Glutamatergic neuron (in vitro differentiated cells): ENCODE measurements around the gene DUSP6. TPM values are rescaled to one million over a fixed set of nuclear protein-coding genes. Genes with fewer than 3 reads are reported as not detected.

ENCODE experiments used
- DNase-seq: peaks from one replicate; pipeline ENCODE4 v3.0.0; 2022
- H3K27ac Mint-ChIP-seq: one replicate; pipeline ENCODE4 v1.8.0; 2020; ENCODE audit warnings: mild to moderate bottlenecking, mixed read lengths, inconsistent platforms; ENCODE audit not compliant: unreplicated experiment
- H3K27me3 Mint-ChIP-seq: one replicate; pipeline ENCODE4 v1.8.0; 2020; ENCODE audit warnings: mild to moderate bottlenecking, moderate library complexity, mixed read lengths, inconsistent platforms; ENCODE audit not compliant: unreplicated experiment
- H3K36me3 Mint-ChIP-seq: one replicate; pipeline ENCODE4 v1.8.0; 2020; ENCODE audit warnings: mild to moderate bottlenecking, mixed read lengths, inconsistent platforms; ENCODE audit not compliant: unreplicated experiment
- H3K4me1 Mint-ChIP-seq: one replicate; pipeline ENCODE4 v1.8.0; 2020; ENCODE audit warnings: mild to moderate bottlenecking, low read depth, mixed read lengths, inconsistent platforms; ENCODE audit not compliant: unreplicated experiment
- H3K4me3 Mint-ChIP-seq: one replicate; pipeline ENCODE4 v1.8.0; 2020; ENCODE audit warnings: mild to moderate bottlenecking, mixed read lengths, inconsistent platforms; ENCODE audit not compliant: unreplicated experiment
- H3K9me3 Mint-ChIP-seq: one replicate; pipeline ENCODE4 v1.8.0; 2020; ENCODE audit warnings: mild to moderate bottlenecking, moderate library complexity, mixed read lengths, inconsistent platforms; ENCODE audit not compliant: unreplicated experiment
- total RNA-seq: library from RNA; stranded (reverse); fragmentation: NEBNext Ultra II Directional; extraction: Animal tissue kit (Norgen Biotek cat#: 25700); gene quantifications from one replicate; pipeline ENCODE4 v1.2.1, GENCODE V29; 2021; ENCODE audit not compliant: unreplicated experiment
- TF ChIP-seq, protein P1 (sequence below): fragments of 200-600 bp; sonication (generic); IDR thresholded peaks from one replicate; pipeline ENCODE4 v1.5.0; 2021; ENCODE audit not compliant: partially characterized antibody, unreplicated experiment

DUSP6 gene
- total RNA-seq, 1 donor from 2014 or later, result 4.2 TPM

DNA sequence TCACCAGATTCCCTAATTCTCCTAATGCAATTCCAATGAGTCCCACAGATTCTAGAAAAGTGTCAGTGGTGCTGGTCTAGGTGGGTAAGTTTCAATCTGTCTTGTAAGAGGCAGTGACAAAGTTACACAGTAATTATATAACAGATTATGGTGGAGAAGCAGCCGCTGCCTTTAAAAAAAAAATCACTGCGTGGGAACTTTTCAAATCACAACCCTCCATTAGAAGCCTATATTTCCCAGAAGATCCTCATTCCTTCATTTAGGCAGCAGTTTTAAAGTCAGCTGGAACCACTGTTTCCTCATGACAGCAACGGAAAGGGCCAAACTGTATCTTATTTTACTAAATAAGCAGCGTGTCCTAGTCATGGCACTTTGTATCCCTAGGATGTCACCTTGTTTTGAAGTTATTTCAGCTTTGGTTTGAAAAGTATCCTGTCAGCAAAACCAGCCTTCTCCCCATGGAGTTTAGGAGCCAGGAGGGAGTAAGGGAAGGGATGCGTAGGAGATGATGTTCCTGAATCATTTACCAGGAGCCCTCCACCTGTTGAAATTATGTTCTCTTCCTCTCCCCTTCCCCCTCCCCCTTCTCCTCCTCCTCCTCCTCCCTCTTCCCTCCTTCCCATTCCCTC, 27.7 kb upstream of the DUSP6 start:
- TF ChIP-seq, protein P1, sequence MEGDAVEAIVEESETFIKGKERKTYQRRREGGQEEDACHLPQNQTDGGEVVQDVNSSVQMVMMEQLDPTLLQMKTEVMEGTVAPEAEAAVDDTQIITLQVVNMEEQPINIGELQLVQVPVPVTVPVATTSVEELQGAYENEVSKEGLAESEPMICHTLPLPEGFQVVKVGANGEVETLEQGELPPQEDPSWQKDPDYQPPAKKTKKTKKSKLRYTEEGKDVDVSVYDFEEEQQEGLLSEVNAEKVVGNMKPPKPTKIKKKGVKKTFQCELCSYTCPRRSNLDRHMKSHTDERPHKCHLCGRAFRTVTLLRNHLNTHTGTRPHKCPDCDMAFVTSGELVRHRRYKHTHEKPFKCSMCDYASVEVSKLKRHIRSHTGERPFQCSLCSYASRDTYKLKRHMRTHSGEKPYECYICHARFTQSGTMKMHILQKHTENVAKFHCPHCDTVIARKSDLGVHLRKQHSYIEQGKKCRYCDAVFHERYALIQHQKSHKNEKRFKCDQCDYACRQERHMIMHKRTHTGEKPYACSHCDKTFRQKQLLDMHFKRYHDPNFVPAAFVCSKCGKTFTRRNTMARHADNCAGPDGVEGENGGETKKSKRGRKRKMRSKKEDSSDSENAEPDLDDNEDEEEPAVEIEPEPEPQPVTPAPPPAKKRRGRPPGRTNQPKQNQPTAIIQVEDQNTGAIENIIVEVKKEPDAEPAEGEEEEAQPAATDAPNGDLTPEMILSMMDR, result no peak
- no peaks in the 10 kb centered on the region for H3K36me3 Mint-ChIP-seq
- peaks cover 1% of the 10 kb centered on the region for H3K9me3 Mint-ChIP-seq
- DNase-seq, result no peak
- H3K4me1 Mint-ChIP-seq, result peaks cover 11% of the 10 kb centered on the region
- H3K4me3 Mint-ChIP-seq, result no peak overlapping the region
- no peak overlapping the region for H3K27ac Mint-ChIP-seq
- H3K27me3 Mint-ChIP-seq, result peaks cover 5% of the 10 kb centered on the region

DNA sequence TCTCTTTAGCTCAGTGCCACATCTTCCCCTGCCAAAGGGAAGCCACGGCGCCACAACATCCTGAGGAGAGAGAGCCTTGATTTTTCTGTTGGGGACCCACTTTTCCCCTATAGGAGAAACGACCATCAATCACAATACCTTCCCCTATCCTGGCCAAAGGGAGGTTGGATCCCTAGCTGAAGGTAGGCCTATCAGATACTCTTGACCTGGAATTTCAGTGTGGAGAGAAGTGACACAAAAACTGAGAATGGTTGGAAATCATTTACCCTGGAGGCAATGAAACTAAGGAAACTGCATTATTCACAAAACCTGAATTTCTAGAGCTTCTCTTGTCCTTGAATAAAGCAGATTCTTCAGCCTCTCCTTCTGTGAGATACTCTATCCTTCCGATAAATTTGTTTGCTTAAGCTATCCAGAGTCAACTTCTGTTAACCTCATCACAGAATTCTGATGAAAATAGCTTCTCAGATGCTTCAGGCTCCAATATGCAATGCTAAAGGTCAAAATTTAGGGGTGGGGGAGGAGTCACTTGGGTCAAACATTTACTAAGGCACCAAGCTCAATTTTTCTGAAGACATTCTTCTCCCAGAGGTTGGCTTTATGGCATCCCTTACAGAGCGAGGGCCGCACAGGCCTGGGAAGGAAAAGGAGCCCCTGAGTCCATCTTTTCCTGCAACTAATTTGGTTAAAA, 27.0 kb upstream of the DUSP6 start:
- H3K9me3 Mint-ChIP-seq, result no peaks in the 10 kb centered on the region
- no peak overlapping the region for H3K4me3 Mint-ChIP-seq
- TF ChIP-seq, protein P1, result no peak
- no peak overlapping the region for H3K27ac Mint-ChIP-seq
- no peak for DNase-seq
- H3K4me1 Mint-ChIP-seq, result peaks cover 6% of the 10 kb centered on the region
- no peaks in the 10 kb centered on the region for H3K36me3 Mint-ChIP-seq
- peaks cover 5% of the 10 kb centered on the region for H3K27me3 Mint-ChIP-seq

DNA sequence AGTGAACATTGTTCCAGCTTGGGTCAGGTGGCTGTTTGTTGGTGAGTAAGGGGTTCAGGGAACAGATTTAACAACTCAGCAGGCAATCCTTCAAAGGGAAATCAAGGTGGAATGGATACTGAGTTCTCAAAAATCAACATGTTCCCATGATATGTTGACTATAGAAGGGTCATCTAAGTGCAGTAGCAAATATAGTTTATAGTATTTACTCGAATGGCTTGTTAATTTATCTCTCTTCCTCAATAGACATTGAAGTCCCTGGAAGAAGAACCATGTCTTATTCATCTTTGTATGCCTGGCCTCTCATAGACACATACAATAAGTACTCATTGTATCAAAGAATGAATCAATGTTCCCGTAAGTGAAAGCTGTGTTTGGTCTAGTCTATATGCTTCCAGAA, 24.5 kb upstream of the DUSP6 start:
- H3K27ac Mint-ChIP-seq, result no peak overlapping the region
- H3K27me3 Mint-ChIP-seq, result peaks cover 5% of the 10 kb centered on the region
- H3K4me1 Mint-ChIP-seq, result no peaks in the 10 kb centered on the region
- no peak for DNase-seq
- H3K36me3 Mint-ChIP-seq, result no peaks in the 10 kb centered on the region
- TF ChIP-seq, protein P1, result no peak
- H3K4me3 Mint-ChIP-seq, result no peak overlapping the region
- H3K9me3 Mint-ChIP-seq, result peaks cover 2% of the 10 kb centered on the region

GRCh38 chr12:89376202-89376529, 23.9 kb upstream of the DUSP6 start:
- TF ChIP-seq, protein P1, result no peak

More at GRCh38 chr12:89376202-89376529, 23.9 kb upstream of the DUSP6 start:
- peaks cover 3% of the 10 kb centered on the region for H3K27me3 Mint-ChIP-seq
- no peak for DNase-seq
- no peak overlapping the region for H3K27ac Mint-ChIP-seq
- H3K4me3 Mint-ChIP-seq, result no peak overlapping the region
- peaks cover 5% of the 10 kb centered on the region for H3K4me1 Mint-ChIP-seq
- no peaks in the 10 kb centered on the region for H3K36me3 Mint-ChIP-seq
- H3K9me3 Mint-ChIP-seq, result peaks cover 2% of the 10 kb centered on the region
